SK-N-SH (cell line): Measurements from ENCODE around the gene PDS5B. TPM values are rescaled to one million over a fixed set of nuclear protein-coding genes. Genes with fewer than 3 reads are reported as not detected.

Experiments
- CTCF ChIA-PET: fragments of 300-600, 350-600 bp; formaldehyde crosslinking; extraction: SDS; loops from one replicate; lab custom pipeline; 2021; lab: Yijun Ruan, JAX
- POLR2A ChIA-PET: fragments of 350-600 bp; sonication (Branson Sonifier 250); formaldehyde crosslinking; extraction: SDS; loops from one replicate; lab custom pipeline; 2020; ENCODE audit warnings: antibody characterized with exemption, inconsistent platforms; lab: Yijun Ruan, JAX
- DNase-seq: peaks from one replicate; pipeline ENCODE4 v3.0.0; 2012
- H2AFZ ChIP-seq: fragments of 200-600 bp; sonication (generic); 2 replicates; pipeline ENCODE4 v1.8.1; 2016; ENCODE audit warnings: antibody characterized with exemption, mild to moderate bottlenecking, low read depth
- H3F3A ChIP-seq: fragments of 200-600 bp; sonication (generic); replicated peaks from 2 replicates; pipeline ENCODE3; 2016; ENCODE audit warnings: antibody characterized with exemption, mild to moderate bottlenecking; ENCODE audit not compliant: insufficient read depth
- H3K27ac ChIP-seq, 2 experiments: fragments of 200-500 bp in 1 of 2; fragments of 200-600 bp in 1 of 2; sonication (Bioruptor generic) in 1 of 2; sonication (generic), shearing (Covaris generic) in 1 of 2; 2 replicates each; pipeline versions ENCODE4 v1.5.1 to v1.6.1; 2014 to 2016; ENCODE audit warnings: low read depth in 2 of 2, inconsistent platforms in 1 of 2, low read length in 1 of 2, mild to moderate bottlenecking in 1 of 2, mixed read lengths in 1 of 2
- H3K27me3 ChIP-seq: fragments of 200-600 bp; sonication (generic), shearing (Covaris generic); 2 replicates; pipeline ENCODE4 v1.6.1; 2016; ENCODE audit warnings: mixed run types; ENCODE audit not compliant: insufficient read depth
- H3K36me3 ChIP-seq, 2 experiments: fragments of 200-500 bp in 1 of 2; fragments of 200-600 bp in 1 of 2; sonication (Bioruptor generic) in 1 of 2; sonication (generic) in 1 of 2; replicated peaks in 1 of 2; 2 replicates each; pipeline versions ENCODE3 to v1.5.1; 2014 to 2016; ENCODE audit warnings: low read length in 1 of 2, mild to moderate bottlenecking in 1 of 2; ENCODE audit not compliant: insufficient read depth in 2 of 2, control insufficient read depth in 1 of 2
- H3K4me1 ChIP-seq, 2 experiments: fragments of 200-500 bp in 1 of 2; fragments of 200-600 bp in 1 of 2; sonication (Bioruptor generic) in 1 of 2; sonication (generic), shearing (Covaris generic) in 1 of 2; 2 replicates each; pipeline versions ENCODE4 v1.5.1 to v1.6.1; 2014 to 2016; ENCODE audit warnings: low read depth in 1 of 2, low read length in 1 of 2, mixed run types in 1 of 2; ENCODE audit not compliant: insufficient read depth in 2 of 2, control insufficient read depth in 1 of 2
- H3K4me2 ChIP-seq: fragments of 200-600 bp; sonication (generic), shearing (Covaris generic); 2 replicates; pipeline ENCODE4 v1.6.1; 2017; ENCODE audit warnings: mixed run types
- H3K4me3 ChIP-seq, 2 experiments: fragments of 200-500 bp in 1 of 2; fragments of 200-600 bp in 1 of 2; sonication (Bioruptor generic) in 1 of 2; sonication (generic), shearing (Covaris generic) in 1 of 2; 2 replicates each; pipeline versions ENCODE4 v1.5.1 to v1.8.1; 2014 to 2016; ENCODE audit warnings: low read depth in 2 of 2, inconsistent platforms in 1 of 2, low read length in 1 of 2, mild to moderate bottlenecking in 1 of 2, mixed read lengths in 1 of 2, moderate library complexity in 1 of 2
- H3K79me2 ChIP-seq: fragments of 200-600 bp; sonication (generic); 2 replicates; pipeline ENCODE4 v1.8.1; 2017; ENCODE audit warnings: mild to moderate bottlenecking; ENCODE audit not compliant: insufficient read depth
- H3K9ac ChIP-seq: fragments of 200-600 bp; sonication (generic); 2 replicates; pipeline ENCODE4 v1.6.1; 2017; ENCODE audit warnings: mixed run types
- H3K9me2 ChIP-seq: fragments of 200-600 bp; sonication (generic); 2 replicates; pipeline ENCODE4 v1.6.1; 2017; ENCODE audit warnings: mixed run types
- H3K9me3 ChIP-seq: fragments of 200-600 bp; sonication (generic); 2 replicates; pipeline ENCODE4 v1.6.1; 2017; ENCODE audit warnings: mixed run types, mild to moderate bottlenecking, moderate library complexity
- H4K20me1 ChIP-seq: fragments of 200-600 bp; sonication (generic); 2 replicates; pipeline ENCODE4 v1.6.1; 2017; ENCODE audit warnings: mild to moderate bottlenecking, mixed run types; ENCODE audit not compliant: insufficient read depth
- EZH2phosphoT487 ChIP-seq: fragments of 200-600 bp; sonication (generic); IDR thresholded peaks from 2 replicates; pipeline ENCODE4 v1.6.1; 2017; ENCODE audit warnings: low read depth, mixed run types, mild to moderate bottlenecking, antibody characterized with exemption, moderate library complexity, borderline replicate concordance
- FOXJ3 ChIP-seq: sonication (generic); formaldehyde crosslinking; IDR thresholded peaks from 2 replicates; pipeline ENCODE4 v1.5.1; 2020; ENCODE audit warnings: mild to moderate bottlenecking, missing genetic modification reagents
- FOXM1 ChIP-seq: IDR thresholded peaks from 2 replicates; pipeline ENCODE4 v1.4.0; 2012; ENCODE audit warnings: low read depth, mild to moderate bottlenecking
- GABPA ChIP-seq: IDR thresholded peaks from 2 replicates; pipeline ENCODE4 v1.4.0; 2012; ENCODE audit warnings: low read depth, mild to moderate bottlenecking
- GATA2 ChIP-seq: sonication (generic); formaldehyde crosslinking; IDR thresholded peaks from 2 replicates; pipeline ENCODE4 v1.5.0; 2020; ENCODE audit warnings: mild to moderate bottlenecking, missing genetic modification reagents
- JUND ChIP-seq: IDR thresholded peaks from 2 replicates; pipeline ENCODE4 v1.4.0; 2012
- MEF2A ChIP-seq: IDR thresholded peaks from 2 replicates; pipeline ENCODE4 v1.4.0; 2012; ENCODE audit warnings: low read depth, borderline replicate concordance
- MXI1 ChIP-seq: IDR thresholded peaks from 2 replicates; pipeline ENCODE4 v1.6.1; 2012; ENCODE audit warnings: mild to moderate bottlenecking, low read depth, low read length, improper control_type of control experiment
- RFX5 ChIP-seq: IDR thresholded peaks from 2 replicates; pipeline ENCODE4 v1.6.1; 2012; ENCODE audit warnings: mild to moderate bottlenecking, improper control_type of control experiment, low read length
- RXRA ChIP-seq: IDR thresholded peaks from 2 replicates; pipeline ENCODE4 v1.4.0; 2012; ENCODE audit warnings: low read depth, mild to moderate bottlenecking, borderline replicate concordance
- SIN3A ChIP-seq: IDR thresholded peaks from 2 replicates; pipeline ENCODE4 v1.6.1; 2012; ENCODE audit warnings: low read depth, mild to moderate bottlenecking, low read length, moderate library complexity, borderline replicate concordance
- SMC3 ChIP-seq: IDR thresholded peaks from 2 replicates; pipeline ENCODE4 v1.6.1; 2012; ENCODE audit warnings: low read depth, low read length, improper control_type of control experiment
- TCF12 ChIP-seq: IDR thresholded peaks from 2 replicates; pipeline ENCODE4 v1.4.0; 2012
- TEAD4 ChIP-seq: IDR thresholded peaks from 2 replicates; pipeline ENCODE4 v1.4.0; 2012; ENCODE audit warnings: mild to moderate bottlenecking, borderline replicate concordance; ENCODE audit not compliant: insufficient read depth
- YY1 ChIP-seq: IDR thresholded peaks from 2 replicates; pipeline ENCODE4 v1.4.0; 2012; ENCODE audit warnings: low read depth, mild to moderate bottlenecking
- WGBS: methylation state at CpG from one replicate; pipeline ENCODE4 v1.1.6; 2017; ENCODE audit warnings: low lambda C conversion rate; 5-methylcytosine and 5-hydroxymethylcytosine counted together
- polyA plus RNA-seq, 3 experiments: library from polyadenylated mRNA; depleted of rRNA; stranded (reverse); fragments of >200 nt; gene quantifications; 2 replicates each; pipeline ENCODE4 v1.2.3, GENCODE V29; 2012
- TF ChIP-seq, protein P1 (sequence below): IDR thresholded peaks from 2 replicates; pipeline ENCODE4; 2012
- TF ChIP-seq, protein P2 (sequence below): IDR thresholded peaks from 2 replicates; pipeline ENCODE4 v1.4.0; 2012; ENCODE audit warnings: low read depth, borderline replicate concordance
- TF ChIP-seq, protein P3 (sequence below): fragments of 150-350 bp; IDR thresholded peaks from 2 replicates; pipeline ENCODE4 v1.6.1; 2017; ENCODE audit warnings: antibody characterized with exemption, low read length, low read depth, borderline replicate concordance
- TF ChIP-seq, protein P4 (sequence below): fragments of 150-350 bp; IDR thresholded peaks from 2 replicates; pipeline ENCODE4 v1.6.1; 2016; ENCODE audit warnings: mild to moderate bottlenecking, low read depth, low read length
- TF ChIP-seq, protein P5 (sequence below): IDR thresholded peaks from 2 replicates; pipeline ENCODE4 v1.4.0; 2012; ENCODE audit warnings: low read depth
- TF ChIP-seq, protein P6 (sequence below): fragments of 200-600 bp; sonication (generic); IDR thresholded peaks from 2 replicates; pipeline ENCODE4 v1.6.1; 2017; ENCODE audit warnings: antibody characterized with exemption, mild to moderate bottlenecking, moderate library complexity

PDS5B gene
- polyA plus RNA-seq, 1 of the 3 experiments (the other 2 are of a cell fraction) = 3.8 TPM

DNA sequence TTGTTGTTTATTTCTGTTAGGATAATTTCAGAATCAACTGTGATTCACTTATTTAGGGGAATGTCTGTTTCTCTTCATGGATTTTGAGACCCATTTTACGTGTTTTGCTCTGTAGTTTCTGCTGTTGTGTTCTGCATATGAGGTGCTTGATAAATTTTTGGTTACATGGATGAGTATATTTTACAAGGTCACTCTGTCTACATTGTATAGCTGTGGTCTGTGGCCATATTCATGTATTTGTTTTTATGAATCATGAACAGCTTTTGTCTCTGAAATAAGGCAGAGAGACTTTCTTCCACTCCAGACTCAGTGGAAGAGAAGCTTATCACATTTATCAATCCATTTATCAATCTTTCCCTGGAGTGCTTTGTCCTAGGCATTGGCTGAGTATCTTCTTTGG lies 56.6 kb downstream of the PDS5B start:
- ChIA-PET POLR2A (no interaction called here), CTCF (interaction anchor here (1.0 to 4.4 kb wide), 7 partner anchors 8 to 900 kb away, joined by 3 to 36 read pairs (median 5); no protein-coding TSS in a partner anchor)
- H2AFZ ChIP-seq = no peak overlapping the region
- H3K4me3 ChIP-seq = no peak overlapping the region
- no peaks in the 10 kb centered on the region for H3K27me3 ChIP-seq
- peaks cover 98% of the 10 kb centered on the region for H3K79me2 ChIP-seq
- no peaks in the 10 kb centered on the region for H3K9me3 ChIP-seq
- no peak overlapping the region for H3K27ac ChIP-seq
- WGBS = 87% methylated on average over 1 of the region's 1 CpG
- H3K4me2 ChIP-seq = no peak overlapping the region
- TF ChIP-seq SMC3 (no peak), SIN3A (no peak), FOXJ3 (CRISPR knock-in tag) (no peak), YY1 (no peak), EZH2phosphoT487 (no peak), TEAD4 (no peak), GATA2 (CRISPR knock-in tag) (no peak), RXRA (no peak), RFX5 (no peak), FOXM1 (no peak)
- TF ChIP-seq, protein P1, sequence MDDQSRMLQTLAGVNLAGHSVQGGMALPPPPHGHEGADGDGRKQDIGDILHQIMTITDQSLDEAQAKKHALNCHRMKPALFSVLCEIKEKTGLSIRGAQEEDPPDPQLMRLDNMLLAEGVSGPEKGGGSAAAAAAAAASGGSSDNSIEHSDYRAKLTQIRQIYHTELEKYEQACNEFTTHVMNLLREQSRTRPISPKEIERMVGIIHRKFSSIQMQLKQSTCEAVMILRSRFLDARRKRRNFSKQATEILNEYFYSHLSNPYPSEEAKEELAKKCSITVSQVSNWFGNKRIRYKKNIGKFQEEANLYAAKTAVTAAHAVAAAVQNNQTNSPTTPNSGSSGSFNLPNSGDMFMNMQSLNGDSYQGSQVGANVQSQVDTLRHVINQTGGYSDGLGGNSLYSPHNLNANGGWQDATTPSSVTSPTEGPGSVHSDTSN = no peak
- no peak overlapping the region for H3K9ac ChIP-seq
- no peaks in the 10 kb centered on the region for H3K36me3 ChIP-seq
- H3F3A ChIP-seq = no peaks in the 10 kb centered on the region
- no peaks in the 10 kb centered on the region for H3K9me2 ChIP-seq
- H3K4me1 ChIP-seq = peaks cover 7% of the 10 kb centered on the region in 2 experiments; a peak in 3 of 4 replicates
- no peak for DNase-seq
- peaks cover 34% of the 10 kb centered on the region for H4K20me1 ChIP-seq

DNA sequence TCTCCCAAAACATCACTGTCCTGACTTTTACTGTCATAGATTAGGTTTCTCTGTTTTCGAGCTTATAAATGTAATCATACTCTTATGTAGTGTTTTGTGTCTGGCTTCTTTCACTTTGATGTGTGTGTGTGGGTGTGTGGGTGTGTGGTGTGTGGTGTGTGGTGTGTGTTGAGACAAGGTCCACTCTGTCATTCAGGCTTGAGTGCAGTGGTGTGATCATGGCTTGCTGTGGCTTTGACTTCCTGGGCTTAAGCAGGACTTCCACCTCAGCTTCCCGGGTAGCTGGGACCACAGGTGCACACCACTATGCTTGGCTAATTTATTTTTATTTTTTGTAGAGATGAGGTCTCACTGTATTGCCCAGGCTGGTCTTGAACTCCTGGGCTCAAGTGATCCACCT lies 59.6 kb downstream of the PDS5B start:
- CTCF ChIA-PET = interaction anchor here (1.4 kb wide), 1 partner anchor 65 kb away, joined by 4 read pairs; no protein-coding TSS in a partner anchor
- Histone ChIP-seq H3K27ac (no peak overlapping the region), H3K4me3 (no peak overlapping the region), H3K9me3 (no peaks in the 10 kb centered on the region), H2AFZ (no peak overlapping the region), H3F3A (no peaks in the 10 kb centered on the region), H3K79me2 (peaks cover 95% of the 10 kb centered on the region), H3K36me3 (peaks cover 0 to 4% of the 10 kb centered on the region in 2 experiments), H3K9me2 (no peaks in the 10 kb centered on the region), H3K27me3 (no peaks in the 10 kb centered on the region), H3K9ac (no peak overlapping the region), H3K4me1 (peaks cover 7 to 19% of the 10 kb centered on the region in 2 experiments; a peak in 3 of 4 replicates), H4K20me1 (peaks cover 34% of the 10 kb centered on the region), H3K4me2 (no peak overlapping the region)
- DNase-seq = no peak
- 98% methylated on average over 2 of the region's 2 CpGs for WGBS
- POLR2A ChIA-PET = no interaction called here
- TF ChIP-seq FOXM1 (no peak), SMC3 (no peak), MEF2A (no peak), MXI1 (no peak), GABPA (no peak), JUND (no peak), GATA2 (CRISPR knock-in tag) (no peak), TCF12 (no peak)
- TF ChIP-seq, protein P2, sequence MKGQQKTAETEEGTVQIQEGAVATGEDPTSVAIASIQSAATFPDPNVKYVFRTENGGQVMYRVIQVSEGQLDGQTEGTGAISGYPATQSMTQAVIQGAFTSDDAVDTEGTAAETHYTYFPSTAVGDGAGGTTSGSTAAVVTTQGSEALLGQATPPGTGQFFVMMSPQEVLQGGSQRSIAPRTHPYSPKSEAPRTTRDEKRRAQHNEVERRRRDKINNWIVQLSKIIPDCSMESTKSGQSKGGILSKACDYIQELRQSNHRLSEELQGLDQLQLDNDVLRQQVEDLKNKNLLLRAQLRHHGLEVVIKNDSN = no peak
- TF ChIP-seq, protein P3, sequence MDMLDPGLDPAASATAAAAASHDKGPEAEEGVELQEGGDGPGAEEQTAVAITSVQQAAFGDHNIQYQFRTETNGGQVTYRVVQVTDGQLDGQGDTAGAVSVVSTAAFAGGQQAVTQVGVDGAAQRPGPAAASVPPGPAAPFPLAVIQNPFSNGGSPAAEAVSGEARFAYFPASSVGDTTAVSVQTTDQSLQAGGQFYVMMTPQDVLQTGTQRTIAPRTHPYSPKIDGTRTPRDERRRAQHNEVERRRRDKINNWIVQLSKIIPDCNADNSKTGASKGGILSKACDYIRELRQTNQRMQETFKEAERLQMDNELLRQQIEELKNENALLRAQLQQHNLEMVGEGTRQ = no peak
- TF ChIP-seq, protein P4, sequence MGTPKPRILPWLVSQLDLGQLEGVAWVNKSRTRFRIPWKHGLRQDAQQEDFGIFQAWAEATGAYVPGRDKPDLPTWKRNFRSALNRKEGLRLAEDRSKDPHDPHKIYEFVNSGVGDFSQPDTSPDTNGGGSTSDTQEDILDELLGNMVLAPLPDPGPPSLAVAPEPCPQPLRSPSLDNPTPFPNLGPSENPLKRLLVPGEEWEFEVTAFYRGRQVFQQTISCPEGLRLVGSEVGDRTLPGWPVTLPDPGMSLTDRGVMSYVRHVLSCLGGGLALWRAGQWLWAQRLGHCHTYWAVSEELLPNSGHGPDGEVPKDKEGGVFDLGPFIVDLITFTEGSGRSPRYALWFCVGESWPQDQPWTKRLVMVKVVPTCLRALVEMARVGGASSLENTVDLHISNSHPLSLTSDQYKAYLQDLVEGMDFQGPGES = no peak
- TF ChIP-seq, protein P1 = no peak
- TF ChIP-seq, protein P5, sequence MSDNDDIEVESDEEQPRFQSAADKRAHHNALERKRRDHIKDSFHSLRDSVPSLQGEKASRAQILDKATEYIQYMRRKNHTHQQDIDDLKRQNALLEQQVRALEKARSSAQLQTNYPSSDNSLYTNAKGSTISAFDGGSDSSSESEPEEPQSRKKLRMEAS = no peak
- TF ChIP-seq, protein P6, sequence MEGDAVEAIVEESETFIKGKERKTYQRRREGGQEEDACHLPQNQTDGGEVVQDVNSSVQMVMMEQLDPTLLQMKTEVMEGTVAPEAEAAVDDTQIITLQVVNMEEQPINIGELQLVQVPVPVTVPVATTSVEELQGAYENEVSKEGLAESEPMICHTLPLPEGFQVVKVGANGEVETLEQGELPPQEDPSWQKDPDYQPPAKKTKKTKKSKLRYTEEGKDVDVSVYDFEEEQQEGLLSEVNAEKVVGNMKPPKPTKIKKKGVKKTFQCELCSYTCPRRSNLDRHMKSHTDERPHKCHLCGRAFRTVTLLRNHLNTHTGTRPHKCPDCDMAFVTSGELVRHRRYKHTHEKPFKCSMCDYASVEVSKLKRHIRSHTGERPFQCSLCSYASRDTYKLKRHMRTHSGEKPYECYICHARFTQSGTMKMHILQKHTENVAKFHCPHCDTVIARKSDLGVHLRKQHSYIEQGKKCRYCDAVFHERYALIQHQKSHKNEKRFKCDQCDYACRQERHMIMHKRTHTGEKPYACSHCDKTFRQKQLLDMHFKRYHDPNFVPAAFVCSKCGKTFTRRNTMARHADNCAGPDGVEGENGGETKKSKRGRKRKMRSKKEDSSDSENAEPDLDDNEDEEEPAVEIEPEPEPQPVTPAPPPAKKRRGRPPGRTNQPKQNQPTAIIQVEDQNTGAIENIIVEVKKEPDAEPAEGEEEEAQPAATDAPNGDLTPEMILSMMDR = no peak
